NCI-H460 (cell line): ENCODE data around the gene ALAS1. TPM values are rescaled to one million over a fixed set of nuclear protein-coding genes. Genes with fewer than 3 reads are reported as not detected.

Experiments
- DNase-seq: peaks from one replicate; pipeline ENCODE4 v3.0.0-alpha.2; 2016; ENCODE audit warnings: low read depth; ENCODE audit errors: extremely low read depth
- total RNA-seq: library from RNA; depleted of rRNA; stranded (reverse); fragments of >200 nt; shearing (Covaris generic); gene quantifications from 2 replicates; pipeline ENCODE4 v1.2.3, GENCODE V29; 2014

Gene ALAS1
- total RNA-seq, 1 experiment from 2014 or later = 56.3 TPM

DNA sequence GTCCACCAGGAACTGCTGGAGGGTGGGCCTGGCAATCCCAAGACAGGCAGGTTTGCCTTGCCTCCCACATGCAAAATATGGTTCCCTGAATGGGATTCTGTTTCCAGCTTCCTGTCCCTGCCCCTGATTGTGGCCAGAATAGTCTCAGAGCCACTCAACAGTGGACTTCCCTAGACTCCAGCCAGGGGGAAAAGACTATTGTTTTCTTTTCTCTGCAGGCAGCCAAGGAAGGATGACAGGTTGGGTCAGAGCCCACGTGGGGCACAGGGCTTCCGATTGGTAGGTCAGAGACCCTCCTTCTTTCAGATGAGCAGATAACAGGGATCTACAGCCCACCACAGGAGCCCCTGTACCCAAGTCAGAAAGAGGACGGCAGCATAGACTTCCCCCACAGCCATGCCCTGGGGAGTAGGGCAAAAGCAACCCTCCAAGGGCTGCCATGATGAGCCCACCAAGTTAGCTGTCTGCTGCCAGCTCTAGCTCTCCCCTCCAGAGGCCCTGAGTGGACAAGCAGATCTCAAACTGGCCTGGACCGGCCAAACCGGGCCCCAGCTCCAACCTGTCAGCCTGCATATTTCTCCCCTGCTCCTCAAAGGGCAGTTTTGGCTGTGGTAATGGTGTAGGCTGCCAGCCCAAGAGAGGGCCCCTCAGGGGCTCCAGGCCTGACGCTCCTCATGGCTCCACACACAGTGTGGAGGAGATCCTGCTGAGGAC lies 21.1 kb downstream of the ALAS1 start:
- DNase-seq = no peak

DNA sequence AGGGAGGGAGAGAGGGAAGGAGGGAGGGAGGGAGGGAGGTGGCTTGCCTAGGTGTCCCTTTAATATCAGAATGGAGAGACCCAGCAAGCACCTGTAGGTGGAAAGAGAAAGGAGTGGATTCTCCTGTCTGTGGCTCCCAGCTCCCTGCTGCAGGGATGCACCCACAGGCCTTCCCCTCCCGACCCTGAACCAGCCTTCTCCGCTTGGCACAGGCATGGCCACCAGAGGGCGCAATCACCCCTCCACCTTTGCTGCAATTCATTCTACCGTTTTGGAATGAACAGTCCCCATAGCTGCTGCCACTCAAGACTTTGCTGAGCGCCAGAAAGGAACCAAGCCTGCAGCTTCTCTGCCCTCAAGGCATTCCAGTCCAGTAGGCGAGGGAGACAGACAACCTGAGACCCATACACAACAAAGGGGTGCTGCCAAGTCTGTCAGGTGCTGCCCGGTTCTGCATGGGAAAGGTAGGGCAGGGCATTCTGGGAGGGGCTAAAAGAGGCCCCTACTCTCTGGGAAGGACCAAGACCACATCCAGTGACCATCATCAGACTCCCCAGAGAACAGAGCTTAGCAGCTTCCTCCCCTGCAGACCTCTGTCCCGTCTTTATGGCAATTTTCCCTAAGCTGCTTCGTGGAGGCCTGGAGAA lies 22.5 kb downstream of the ALAS1 start:
- peak; percentile 52 for DNase-seq

DNA sequence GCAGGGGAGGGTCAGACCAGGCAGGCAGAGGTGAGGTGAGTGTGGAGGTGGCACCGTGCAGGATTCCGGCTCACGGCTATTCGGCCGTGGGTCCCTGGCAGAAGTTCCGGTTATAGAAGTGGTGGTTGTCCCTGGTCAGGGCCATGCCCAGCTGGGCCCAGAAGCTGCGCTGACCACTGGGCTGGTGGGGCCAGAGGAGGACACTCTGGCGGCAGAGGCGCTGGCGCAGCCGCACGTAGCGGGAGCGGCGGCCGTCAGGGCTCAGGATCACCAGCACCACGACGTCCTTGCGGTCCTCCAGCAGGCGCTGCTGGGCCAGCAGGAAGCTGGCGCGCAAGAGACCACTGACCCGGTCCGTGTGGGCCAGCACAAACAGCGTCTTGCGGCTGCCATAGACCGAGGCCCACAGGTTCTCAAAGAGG lies 23.2 kb downstream of the ALAS1 start:
- DNase-seq = no peak

DNA sequence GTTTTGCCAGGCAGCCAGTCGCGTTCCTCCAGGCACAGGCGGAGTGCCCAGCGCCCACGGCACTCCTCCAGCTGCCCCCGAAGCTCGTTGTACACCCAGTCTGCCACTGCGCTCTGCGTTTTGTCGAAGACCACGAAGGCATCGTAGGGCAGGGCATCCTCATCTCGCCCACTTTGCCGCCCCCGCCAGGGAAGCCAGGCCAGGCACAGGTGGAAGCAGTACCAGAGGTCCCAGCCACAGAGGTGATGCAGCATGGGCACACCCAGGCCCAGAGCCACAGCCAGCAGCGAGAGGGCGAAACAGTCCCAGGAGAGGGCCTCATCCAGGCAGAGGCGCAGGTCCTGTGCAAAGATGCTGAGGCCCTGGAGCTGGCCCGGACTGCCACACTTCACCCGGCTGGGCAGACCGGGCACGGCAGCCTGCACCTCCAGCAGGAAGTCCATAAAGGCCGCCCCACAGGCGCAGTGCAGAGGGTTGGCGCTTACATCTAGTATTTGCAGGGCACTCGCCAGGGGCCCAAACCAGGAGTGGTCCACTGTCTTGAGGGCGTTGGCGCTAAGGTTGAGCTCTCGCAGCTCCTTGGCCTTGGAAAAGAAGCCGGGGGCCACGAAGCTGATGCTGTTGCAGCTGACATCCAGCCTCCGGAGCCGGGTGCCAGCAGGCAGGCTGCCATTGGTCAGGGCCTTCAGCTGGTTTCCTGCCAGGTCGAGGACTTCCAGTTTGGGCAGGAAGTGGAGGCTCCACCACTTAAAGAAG lies 23.8 kb downstream of the ALAS1 start:
- DNase-seq = no peak

DNA sequence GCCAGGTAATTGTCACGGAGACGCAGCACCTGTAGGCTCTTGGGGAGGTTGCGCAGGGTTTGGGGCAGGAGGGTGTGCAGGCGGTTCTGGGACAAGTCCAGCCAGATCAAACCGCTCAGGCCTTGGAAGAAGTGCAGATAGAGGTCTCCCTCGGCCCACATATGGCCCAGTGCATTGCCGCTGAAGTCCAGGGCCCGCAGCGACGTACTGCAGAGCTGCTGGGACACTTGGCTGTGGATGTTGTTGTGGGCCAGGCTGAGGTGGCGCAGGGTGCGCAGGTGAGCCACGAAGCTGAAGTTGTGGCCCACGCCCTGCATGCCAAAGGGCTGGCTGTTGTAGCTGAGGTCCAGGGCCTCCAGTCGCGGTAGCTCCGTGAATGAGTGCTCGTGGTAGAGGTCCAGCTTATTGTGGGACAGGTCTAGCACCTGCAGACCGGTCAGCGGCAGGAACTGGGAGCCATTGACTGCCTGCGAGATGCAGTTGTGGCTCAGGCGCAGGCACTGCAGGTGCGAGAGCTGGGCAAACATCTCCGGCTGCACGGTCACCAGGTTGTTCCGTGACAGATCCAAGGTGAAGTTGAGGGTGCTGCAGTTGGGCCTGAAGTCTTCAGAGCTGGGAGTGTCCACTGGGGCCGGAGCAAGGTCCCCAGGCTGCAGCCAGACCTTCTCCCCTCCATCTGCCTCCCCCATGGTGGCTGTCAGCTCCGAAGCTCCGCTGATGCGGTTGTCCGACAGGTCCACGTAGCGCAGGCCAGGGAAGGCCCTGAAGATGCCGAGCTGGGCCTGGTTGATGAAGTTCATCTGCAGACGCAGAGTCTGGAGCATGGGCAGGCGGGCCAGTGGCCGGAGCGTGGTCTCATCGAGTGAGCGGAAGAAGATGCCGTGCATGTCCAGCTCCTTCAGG lies 24.6 kb downstream of the ALAS1 start:
- DNase-seq = no peak

DNA sequence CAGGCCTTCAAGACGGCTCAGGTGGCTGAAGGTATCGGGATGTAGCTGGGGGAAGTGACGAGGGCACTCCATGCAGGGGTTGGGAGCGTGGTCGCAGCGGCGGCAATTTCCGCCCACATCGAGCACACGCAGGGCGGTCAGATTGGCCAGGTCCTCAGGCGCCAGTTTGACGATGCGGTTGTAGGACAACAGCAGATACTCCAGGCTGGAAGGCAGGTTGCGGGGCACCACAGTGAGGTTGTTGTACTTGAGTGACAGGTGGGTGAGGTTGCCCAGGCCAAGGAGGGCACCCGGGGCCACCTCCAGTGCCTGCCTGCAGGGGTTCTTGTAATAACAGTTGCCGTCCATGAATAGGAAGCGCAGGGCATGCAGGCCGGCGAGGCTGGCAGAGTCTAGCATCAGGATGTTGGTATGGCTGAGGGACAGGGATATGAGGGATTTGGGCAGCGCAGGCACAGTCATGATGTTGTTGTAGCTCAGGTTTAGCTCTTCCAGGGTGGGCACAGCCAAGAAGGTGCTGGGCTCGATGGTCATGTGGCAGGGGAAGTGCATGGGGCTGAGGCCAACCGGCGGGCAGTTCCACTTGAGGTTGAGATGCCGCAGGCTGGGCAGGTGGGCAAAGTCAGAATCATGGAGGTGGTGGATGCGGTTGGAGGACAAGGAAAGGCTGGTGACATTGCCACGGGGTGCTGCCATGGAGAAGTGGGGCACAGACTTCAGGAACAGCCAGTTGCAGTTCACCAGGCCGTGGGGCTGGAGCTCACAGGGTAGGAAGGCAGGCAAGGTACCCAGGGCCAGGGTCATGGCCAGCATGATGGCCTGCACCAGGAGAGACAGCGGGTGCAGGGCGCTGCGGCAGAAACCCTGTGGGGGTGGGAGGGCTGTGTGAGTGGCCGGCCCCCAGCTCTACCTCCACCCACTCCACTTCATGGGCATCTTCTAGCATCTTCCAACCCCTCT lies 25.8 kb downstream of the ALAS1 start:
- no peak for DNase-seq

DNA sequence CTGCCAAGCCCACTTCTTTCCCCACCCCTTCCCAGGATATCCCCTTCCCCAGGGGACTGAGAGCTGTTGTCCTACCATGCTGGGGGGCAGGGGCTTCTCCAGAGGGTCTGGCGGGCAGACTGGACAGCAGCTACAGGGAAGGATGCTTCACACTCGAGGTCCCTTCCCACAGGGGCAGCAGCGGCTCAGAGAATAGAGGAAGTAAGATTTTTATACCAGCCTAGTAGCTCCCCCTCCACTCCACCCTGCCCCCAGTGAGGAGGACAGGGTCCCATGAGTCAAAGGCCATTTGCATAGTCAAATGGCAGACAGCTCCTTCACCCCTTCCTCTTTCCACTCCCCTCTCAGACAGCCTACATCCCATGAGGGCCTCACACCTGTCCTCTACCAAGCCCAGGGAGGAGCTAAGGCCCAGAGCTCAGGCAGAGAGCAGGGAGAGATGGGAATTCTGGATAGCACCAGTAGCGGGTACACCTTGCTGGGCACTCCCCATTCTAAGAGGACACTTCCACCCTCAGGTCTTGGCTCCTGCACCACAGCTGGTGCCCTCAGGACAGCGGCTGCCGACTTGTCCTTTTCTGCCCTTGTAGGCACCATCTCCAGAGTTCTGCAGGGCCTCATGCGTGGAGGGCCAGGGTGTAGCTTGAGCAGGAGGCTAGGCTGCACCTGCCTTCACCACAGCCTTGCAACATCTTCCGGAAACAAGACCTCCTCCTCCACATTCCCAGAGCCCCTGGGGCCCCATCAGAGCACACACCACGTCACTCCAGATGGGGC lies 27.7 kb downstream of the ALAS1 start, which contains the start of gene TLR9:
Gene TLR9 (minus strand): TSS at position 194 of the 777 bp plus-strand sequence. CDS start 116 bp downstream, at position 78.
- DNase-seq = no peak

DNA sequence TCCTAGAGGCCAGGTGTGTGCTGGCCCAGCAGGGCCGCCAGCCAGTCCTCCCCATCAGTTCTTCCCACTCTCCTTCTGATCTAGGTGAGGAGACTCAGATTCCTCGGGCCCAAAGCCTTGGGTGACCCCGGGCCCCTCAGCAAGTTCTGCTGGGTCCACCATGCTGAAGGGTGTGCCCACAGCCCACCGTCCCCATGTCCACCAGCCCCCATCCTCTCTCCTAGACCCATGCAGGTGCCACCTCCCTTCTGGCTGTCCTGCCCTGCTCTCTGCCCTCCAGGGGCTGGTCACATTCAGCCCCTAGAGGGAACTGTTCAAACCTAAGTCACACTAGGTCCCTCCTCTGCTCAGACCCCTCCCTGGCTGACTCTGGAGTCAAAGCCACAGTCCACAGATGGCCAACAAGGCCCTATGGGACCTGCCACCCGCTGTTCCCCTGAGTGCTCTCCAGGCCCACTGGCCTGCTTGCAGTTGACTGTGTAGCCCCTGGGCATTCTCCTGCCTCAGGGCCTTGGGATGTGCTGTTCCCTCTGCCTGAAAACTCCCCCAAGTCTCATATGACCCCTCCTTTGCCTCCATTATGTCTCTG lies 28.4 kb downstream of the ALAS1 start:
- no peak for DNase-seq

DNA sequence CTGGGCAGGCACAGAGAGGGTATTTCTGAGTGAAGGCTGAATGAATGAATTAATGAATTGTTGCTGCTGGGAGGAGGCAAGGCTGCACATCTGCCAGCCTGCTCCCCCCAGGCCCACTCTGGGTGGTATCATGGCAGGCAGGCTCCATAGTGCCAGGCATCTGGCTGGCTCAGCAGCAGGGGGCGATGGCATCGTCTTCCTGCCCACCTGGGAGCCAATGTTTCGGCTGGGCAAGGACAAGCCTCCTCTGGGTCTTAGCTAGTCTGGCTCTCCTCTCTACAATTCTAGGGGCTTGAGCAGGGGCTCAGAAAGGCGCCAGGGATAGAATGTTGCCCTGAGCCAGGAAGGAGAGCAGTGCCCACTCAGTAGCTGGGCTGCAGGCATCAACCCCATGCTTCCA lies 29.2 kb downstream of the ALAS1 start:
- DNase-seq = no peak

DNA sequence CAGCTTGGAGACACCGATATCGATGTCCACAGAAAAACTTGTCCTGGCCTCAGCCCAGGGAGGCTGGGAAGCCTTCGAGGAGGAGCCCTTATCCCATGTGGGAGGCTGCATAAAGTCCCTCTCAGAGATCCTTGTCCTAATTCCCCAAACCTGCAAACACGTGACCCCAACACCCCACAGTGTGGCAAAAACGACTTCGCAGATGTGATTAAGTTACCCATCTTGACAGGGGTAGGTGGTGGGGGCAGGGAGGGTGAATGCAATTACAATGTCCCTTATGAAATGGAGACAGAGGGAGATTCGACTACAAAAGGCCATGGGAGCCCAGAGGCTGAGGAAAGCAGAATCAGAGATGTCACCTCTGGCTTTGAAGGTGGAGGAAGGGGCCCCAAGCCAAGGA lies 29.8 kb downstream of the ALAS1 start:
- no peak for DNase-seq

DNA sequence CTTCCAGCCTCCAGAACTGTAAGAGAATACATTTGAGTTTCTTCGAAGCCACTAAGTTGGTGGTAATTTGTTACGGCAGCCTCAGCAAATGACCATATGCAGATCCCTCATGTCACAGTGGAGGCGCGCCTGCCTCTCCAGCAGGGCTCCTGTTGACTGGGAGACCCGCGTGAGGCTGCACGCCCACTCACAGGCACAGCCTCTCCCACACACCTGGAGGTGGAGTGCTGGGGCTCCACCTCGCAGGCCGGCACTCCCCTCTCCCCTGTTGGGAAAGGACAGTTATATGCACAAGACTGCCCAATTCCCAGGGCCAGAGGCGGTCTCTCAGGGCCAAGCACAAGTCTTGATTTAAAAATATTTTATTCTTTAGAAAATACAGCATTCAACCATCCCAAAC lies 30.3 kb downstream of the ALAS1 start:
- DNase-seq = no peak

DNA sequence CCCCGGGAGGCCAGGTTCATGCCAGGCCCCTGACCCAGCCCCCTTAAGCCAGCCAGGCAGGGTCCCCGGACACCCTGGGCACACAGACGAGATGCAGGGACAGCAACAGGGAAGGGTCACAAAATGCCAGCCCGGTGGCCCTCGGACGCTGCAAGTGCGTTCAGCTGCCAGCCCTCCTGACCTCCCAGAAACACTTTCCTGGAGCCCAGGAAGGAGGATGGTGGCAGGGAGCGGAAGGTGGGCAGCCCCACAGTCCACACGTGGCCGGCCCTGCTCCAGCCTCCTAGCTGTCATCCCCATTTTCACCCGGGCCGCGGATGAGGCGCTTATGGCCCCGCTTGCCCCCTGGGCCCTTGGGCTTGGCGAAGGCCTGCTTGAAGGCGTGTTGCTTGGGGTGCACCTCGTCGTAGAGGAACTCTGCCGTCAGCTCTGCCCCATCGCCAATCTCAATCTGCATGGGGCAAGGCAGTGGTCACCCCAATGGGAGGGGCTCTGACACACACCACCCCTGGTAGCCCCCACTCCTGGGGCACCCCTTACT lies 30.9 kb downstream of the ALAS1 start:
- no peak for DNase-seq

DNA sequence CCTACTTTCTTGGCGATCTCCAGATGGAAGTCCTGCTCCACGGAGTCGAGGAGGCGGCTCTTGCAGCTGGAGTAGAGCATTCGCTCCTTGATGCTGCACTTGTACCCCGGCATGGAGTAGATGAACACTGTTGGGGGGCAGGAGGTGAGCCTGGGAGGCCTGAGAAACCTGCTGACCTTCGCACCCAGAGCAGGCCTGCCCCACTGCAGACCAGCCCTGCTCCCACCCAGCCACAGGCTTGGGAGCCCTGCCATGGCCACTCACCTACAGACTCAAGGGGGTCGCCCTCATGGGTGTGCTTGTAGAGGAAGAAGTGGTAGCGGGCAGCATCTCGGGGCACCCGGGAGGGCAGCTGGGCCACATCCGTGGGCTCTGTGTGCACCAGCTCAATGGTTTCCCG lies 31.7 kb downstream of the ALAS1 start:
- no peak for DNase-seq

DNA sequence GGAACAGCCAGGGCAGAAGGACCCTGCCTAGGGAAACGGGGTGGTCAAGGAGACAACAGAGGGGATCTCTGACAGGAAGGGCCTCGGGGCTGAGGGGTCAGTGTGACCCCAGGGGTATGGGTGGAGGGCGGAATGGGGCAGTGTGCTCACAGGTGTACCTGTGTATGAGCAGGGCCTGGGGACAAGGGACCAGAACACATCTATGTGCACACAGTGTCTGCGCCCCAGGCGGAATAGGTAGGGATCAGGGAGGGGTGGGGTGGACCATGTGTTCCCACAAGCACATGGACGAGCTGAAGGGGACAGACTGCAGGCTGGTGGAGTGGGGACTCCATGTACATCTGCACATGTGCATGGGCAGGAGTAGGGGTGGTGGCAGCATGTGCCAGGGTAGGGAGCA lies 32.5 kb downstream of the ALAS1 start:
- no peak for DNase-seq

DNA sequence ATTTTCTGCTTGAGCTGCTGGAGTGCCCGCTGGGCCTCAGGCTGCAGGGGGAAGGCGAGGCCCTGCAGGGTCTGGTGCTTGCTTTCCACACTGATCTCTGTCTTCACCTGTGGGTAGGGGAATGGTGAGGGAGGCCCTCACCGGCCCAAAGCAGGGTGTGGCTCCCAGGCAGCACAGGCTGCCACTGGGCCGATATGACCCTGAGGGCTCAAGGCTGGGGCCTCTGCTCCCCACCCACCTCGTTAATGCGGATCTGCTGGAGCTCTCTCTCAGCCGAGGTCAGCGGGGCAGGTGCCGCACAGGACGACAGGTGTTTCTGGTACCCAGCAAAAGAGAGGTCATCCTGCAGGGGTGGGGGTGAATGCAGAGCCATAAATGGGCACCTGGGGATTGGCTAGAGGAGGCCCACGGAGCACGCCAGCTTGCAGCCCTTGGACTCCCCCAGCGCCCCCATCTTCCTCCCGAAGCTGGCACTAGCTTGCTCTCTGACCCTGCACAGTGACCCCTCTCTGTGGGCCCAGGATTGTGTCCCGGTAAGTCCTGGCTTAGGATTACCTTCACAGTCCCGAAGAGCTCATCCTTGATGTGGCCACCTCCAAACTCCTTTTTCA lies 33.0 kb downstream of the ALAS1 start:
- DNase-seq = no peak

DNA sequence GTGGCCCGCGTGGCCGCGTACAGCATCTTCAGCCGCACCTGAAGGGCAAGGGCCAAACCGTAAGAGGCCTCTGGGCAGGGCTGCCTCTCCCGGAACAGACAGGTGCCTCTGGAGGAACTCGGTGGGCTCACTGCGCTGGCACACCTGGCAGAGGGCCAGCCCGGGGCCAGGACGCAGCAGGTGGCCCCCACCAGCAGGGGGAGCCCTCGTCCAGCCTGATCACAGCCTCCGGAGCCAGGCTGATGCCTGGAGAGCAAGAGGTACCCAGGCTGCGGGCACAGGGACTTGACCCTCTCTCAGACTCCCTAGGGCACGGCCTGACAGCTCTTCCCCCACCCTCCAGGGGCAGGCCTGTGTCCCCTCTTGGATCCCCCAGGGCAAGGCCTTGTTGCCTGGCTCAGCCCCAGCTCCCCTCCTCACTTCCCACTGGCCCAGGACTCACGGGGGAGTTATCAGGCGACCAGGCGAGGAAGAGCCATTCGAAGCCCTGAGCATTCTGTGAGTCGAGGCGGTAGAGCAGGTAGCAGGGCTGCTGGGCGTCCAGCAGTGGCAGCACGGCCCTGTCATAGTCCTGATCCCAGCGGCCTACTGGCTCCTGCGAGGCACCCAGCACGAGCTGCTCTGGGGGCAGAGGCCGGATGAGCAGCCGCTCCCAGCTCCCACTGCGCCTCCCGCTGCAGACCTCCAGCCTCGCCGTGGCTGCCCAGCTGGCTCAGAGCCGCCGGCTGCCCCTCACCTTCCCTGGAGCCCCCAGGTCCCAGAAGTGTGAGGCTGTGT lies 33.7 kb downstream of the ALAS1 start:
- DNase-seq = peak; percentile 55
